ENCODE measurements around the gene PRX.
"Not testable (repeated sequence)": the region's sequence is repeated elsewhere in the genome, so short reads cannot be mapped to it uniquely, and the experiment has no call there.

Gene PRX

GRCh38 chr19:40389404-40390083, 23.6 kb downstream of the PRX start:
- no peak for DNase-seq (ENCODE audit: low read depth)

DNA sequence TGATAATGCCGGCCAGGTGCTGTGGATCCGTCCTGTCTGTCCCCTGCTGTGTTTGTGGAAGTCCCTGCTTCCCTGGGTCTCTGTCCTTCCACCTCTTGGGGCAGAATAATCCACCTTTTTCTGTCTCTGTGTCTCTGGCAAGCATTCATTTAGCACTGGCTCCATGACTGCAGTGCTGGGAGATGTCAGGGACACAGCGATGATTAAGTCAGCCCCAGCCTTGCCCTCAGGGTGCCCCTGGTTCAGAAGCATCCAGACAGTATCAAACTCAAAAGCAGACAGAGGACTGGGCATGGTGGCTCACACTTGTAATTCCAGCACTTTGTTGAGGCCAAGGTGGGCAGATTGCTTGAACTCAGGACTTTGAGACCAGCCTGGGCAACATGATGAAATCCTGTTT, 24.7 kb downstream of the PRX start:
- no peak for DNase-seq (ENCODE audit: low read depth)

GRCh38 chr19:40387155-40387554, 26.0 kb downstream of the PRX start:
- no peak for DNase-seq (ENCODE audit: low read depth)

DNA sequence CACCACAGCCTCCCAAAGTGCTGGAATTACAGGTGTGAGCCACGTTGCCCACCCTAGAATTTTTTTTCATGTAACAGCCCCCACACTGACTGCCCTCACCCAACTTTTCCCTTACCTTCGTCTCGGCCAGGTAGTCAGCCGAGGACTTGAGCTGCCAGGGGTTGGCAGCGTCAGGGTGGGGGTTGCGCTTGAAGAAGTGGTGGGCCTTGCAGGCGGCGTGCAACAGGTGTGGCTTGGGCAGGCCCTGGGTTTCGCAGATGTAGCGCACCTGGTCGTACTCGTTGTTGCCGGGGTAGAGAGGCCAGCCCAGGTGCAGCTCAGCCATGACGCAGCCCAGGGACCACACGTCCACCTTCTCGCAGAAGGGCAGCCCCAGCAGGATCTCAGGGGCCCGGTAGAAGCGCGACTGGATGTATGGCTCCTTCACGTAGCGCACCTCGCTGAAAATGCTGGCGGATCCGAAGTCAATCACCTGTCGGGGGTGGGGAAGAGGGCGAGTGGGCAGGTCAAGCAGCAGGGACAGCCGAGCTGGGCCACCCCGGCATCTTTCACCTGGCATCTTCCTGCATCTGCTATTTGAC, 29.4 kb downstream of the PRX start:
- DNase-seq (ENCODE audit: low read depth) = no peak

DNA sequence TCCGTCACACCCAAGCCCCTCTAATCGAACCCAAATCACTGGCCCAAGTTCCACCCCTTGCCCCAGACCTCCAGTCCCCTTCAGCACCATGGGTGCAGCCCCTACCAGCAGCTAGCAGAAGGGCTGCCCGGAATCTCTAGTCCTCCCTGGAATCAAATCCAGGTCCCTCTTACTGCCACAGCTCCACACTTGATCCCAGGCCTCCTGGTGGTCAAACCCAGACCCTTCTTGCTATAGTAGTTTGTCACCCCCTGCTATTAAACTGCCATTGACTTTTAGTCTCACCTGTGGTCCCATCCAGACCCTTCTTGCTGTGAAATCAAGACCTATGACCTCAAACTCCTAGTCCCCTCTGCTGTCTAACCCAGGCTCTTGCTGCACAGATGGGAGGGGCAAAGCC, 31.9 kb downstream of the PRX start:
- DNase-seq (ENCODE audit: low read depth) = no peak

DNA sequence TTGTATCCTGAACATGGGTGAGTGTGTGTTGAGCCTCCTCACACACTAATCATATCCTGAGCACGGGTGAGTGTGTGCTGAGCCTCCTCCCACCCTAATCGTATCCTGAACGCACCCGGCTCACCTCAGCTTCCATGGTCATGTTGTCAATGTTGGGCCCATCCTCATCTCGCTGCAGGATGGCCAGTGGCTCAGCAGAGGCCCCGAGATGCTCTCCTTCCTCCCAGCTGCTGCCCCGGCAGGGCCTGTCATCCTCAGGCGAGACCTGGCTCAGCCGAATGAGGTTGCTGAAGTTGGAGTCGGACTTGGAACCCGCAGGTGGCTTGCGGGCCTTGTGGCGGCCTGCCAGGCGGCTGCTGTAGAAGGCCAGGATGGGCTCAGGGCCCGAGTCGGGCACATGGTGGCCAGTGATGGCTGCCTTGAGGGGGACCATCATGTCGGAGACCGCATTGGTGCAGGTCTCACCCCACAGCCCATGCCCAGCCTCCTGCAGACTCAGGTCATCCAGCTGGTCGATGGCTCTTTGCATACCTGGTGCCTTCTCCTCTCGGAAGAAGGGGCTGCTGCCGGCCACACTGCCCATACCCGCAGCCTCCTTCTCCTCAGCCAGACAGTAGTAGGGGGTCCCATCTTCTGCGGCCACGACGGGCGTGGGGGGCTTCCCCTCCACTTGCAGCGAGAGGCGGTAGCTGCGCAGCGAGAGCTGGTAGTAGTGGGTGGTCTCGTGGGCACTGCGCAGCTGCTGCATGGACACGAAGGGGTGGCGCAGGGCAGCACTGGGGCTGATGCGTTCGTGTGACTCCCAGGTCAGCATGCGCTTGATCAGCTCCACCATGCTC, 32.8 kb downstream of the PRX start:
- no peak for DNase-seq (ENCODE audit: low read depth)

- DNase-seq (ENCODE audit: low read depth) = no peak
Measured at GRCh38 chr19:40379446-40380198, 33.6 kb downstream of the PRX start.

DNA sequence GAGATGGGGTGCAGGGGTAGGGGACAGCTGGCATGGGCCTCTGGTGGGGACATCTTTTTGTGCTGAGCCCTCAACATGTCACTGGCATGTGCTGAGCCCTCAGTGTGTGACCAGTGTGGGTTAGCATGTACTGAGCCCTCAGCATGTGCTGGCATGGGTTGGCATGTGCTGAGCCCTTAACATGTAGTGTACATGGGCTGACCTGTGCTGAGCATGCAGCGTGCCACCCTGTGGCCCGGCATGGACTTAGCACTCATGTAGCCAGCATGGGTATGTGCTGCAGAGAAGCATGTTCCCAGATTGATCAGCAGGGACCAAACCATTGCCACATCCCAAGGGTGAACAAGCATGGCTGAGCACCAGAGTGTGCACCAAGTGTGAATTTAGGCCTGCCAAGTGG, 34.7 kb downstream of the PRX start:
- DNase-seq (ENCODE audit: low read depth) = no peak

DNA sequence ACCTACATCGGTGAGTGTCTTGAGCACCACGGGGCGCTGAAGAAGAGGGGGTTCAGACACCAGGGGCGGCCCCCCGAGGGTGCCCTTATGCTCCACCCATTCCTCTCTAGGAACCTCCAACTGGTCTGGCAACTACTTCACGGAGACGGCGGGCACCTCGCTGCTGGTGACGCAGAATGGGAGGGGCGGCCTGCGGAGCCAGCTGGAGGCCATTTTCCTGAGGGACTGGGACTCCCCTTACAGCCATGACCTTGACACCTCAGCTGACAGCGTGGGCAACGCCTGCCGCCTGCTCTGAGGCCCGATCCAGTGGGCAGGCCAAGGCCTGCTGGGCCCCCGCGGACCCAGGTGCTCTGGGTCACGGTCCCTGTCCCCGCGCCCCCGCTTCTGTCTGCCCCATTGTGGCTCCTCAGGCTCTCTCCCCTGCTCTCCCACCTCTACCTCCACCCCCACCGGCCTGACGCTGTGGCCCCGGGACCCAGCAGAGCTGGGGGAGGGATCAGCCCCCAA, 35.2 kb downstream of the PRX start:
- DNase-seq (ENCODE audit: low read depth) = no peak

GRCh38 chr19:40376286-40376862, 36.8 kb downstream of the PRX start:
- no peak for DNase-seq (ENCODE audit: low read depth)

DNA sequence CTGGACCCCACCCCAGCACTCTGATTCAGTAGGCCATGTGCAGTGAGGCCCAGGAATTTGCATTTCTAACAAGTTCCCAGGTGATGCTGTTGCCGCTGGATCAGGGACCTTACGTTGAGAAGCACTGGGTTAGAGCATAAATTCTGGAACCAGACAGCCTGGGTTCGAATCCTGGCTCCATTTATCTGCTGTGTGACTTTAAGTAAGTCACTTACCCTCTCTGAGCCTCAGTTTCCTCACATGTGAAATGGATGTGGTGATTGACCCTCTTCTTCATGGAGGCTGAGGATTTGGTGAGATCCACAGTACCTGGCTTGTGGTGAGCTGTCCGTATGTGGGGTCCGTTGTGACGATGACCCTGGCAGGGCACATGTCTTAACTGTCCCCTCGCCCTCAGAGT, 39.1 kb downstream of the PRX start:
- no peak for DNase-seq (ENCODE audit: low read depth)

DNA sequence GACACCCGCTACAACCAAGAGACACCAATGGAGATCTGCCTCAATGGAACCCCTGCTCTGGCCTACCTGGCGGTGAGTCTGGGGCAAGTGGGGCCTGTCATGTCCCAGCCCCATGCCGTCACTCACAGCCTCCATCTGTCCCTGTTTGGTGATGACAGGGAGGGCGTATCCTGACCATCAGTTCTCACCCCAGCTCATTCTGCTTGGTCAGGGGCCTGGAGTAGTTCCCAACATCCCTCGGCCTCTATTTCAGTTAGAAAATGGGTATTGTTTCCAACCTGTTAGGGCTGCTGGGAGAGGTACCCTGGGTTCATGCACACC, 41.4 kb downstream of the PRX start:
- DNase-seq (ENCODE audit: low read depth) = no peak

DNA sequence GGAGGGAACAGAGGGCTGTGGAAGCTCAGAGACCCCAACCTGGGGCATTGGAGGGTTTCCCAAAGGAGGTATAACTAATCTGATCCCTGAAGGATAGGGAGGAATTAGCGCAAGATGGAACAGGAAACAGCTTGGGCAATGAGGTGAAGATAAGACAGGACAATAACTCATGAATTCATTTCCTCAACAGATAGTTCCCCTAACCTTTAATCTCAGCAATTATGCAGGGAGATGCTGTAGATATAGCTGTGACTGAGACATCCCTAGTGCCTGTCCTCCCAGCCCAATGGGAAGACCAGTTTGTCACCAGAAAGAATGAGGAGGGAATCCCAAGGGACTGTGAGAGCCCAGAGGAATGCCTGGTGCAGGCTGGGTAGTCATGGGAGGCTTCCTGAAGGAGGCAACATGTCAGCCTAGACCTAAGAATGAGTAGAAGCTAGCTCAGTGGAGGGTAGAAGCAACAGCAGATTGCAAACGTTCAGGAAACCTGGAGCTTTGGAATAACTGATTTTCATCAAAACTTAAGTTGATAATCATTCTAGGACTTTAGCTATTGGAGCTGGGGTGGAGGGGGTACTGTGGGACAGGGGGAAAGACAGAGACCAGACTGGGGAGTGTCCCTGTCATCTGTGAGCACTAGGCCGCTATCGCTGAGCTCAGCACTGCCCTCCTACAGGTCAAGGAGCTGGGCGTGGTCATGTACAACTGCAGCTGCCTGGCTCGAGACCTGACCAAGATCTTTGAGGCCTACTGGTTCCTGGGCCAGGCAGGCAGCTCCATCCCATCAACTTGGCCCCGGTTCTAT, 42.0 kb downstream of the PRX start:
- DNase-seq (ENCODE audit: low read depth) = no peak

GRCh38 chr19:40370253-40370652, 42.9 kb downstream of the PRX start:
- DNase-seq (ENCODE audit: low read depth) = not testable (repeated sequence)

DNA sequence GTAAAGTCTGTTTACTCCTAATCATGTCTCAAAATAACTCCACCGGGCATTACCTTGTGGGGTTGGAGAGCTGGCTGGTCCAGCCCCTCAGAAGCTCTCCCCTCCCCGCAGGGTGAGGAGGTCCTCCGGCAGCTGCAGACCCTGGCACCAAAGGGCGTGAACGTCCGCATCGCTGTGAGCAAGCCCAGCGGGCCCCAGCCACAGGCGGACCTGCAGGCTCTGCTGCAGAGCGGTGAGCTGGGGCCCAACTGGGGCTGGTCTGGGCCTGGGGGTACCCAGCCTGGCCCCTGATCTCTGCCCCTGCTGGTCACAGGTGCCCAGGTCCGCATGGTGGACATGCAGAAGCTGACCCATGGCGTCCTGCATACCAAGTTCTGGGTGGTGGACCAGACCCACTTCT, 43.4 kb downstream of the PRX start:
- DNase-seq (ENCODE audit: low read depth) = no peak

DNA sequence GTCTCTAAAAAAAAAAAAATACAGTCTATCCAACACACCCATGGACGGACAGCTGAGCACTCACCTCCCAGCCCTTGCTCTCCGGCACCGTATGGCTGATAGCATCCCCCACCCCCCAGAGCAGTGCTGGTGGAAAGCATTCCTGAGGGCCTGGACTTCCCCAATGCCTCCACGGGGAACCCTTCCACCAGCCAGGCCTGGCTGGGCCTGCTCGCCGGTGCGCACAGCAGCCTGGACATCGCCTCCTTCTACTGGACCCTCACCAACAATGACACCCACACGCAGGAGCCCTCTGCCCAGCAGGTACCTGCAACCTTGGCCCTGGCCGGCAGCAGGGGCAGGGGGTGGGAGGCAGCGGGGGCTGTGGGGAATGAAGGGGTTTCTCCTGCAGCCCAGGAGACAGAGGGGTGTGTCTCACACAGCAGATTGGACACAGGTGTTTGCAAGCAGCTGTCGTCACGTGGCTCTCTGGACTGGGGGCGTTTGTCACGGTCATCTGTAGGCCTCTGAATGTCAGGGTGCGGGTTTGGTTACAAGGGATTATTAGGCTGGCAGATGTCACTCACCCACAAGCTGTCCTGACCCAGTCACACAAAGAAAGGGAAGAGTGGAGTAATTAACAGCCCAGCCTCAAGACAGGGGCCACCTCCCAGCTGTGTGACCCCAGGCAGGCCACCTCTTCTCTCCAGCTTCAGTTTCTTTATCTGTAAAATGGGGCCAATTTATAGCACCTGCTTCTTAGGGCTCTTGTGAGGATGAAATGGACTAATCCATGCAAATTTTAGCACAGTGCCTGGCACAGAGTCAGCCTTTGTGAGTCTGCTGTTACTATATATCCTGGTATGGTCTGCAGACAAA, 45.4 kb downstream of the PRX start:
- DNase-seq (ENCODE audit: low read depth) = no peak

DNA sequence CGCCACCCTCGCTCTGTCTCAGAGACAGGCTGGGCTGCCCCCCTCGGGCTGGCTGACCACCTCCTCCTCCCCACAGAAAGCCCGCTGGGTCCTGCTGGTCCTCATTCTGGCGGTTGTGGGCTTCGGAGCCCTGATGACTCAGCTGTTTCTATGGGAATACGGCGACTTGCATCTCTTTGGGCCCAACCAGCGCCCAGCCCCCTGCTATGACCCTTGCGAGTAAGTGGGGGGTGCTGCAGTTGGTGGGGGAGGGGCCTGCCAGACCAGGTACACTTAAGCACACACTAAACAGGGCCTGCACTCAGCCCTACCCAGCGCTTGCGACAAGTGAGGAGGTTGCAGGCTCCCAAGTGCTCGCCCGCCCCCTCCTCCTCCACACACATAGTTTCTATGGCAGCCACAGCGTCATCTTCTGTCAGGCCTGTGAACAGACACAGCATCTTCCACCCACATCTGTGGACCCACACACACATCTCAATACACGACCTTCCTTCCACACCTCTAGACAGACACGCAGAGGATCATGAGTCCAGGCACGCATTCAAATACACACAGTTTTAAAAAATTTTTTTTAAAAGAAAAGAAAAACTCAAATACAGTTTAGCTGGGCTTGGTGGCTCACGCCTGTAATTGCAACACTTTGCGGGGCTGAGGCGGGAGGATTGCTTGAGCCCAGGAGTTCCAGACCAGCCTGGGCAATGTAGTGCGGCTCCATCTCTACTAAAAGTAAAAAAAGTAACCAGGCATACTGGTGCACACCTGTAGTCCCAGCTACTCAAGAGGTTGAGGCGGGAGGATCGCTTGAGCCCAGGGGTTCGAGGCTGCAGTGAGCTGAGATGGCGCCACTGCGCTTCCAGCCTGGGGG, 46.2 kb downstream of the PRX start:
- DNase-seq (ENCODE audit: low read depth) = no peak

DNA sequence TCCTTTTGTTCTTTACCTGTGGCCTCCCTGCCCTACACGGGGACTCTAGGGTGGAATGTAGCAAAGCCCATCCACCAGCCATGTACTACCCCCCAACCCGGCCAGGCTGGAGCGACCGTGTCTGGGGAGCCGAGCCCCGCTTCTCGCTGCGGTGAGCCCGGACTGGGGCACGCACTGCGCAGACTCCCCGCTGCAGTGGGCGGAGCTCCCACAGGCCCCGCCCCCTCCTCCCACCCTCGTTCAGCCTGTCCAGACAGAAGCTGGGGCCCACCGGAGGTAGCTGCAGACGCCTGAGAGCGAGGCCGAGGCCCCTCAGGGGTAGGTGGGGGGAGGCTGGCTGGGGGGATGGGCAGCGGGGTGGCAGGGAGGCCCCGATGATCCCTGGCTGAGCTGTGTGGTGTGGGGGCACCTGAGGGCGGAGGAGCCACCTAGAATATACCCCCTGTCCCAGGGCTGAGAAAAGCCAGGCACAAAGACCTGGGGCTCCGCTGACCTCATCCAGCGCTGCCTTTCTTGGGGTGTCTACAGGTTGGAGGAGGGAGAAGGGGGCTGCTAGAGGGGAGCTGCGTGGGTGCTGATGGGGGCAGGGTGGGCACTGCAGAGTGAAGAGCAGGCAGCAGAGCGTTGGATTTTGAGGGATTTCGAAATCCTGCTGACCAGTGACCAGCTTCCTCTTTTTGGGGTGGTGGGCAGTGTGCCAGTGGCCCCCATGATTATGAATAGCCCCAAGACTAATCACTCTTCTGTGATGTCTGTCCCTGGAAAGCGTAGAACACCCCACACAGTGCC, 47.4 kb downstream of the PRX start:
- peak; percentile 78 for DNase-seq (ENCODE audit: low read depth)

DNA sequence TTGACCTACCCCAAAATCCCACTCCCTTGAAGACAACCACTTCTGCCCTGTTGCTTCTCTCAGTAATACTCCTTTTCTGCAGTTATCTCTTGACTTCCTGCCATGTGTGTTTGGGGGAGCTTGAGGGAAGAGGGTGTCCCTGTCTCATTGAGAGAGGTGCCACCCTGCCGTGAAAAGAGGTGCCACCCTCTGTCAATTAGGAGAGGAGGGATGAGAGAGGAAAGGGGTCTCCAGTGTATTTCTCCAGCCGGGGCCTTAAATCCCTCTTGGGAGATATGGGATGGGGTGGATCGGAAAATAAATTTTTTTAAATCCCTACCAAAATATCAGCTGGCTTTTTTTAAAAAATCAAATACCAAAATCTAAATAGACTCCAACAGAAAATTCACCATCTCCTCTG, 48.2 kb downstream of the PRX start:
- no peak for DNase-seq (ENCODE audit: low read depth)
